Activated T-cell treated with anti-CD3 and anti-CD28 coated beads, Interleukin-2, amount 50 U/mL, for 1 hour (primary cell): ENCODE data around the gene SNRPE.
"Not testable (repeated sequence)": the region's sequence is repeated elsewhere in the genome, so short reads cannot be mapped to it uniquely, and the experiment has no call there.

ENCODE experiments used
- DNase-seq: peaks from one replicate; pipeline ENCODE4 v3.0.0-alpha.2; 2020

Gene SNRPE

DNA sequence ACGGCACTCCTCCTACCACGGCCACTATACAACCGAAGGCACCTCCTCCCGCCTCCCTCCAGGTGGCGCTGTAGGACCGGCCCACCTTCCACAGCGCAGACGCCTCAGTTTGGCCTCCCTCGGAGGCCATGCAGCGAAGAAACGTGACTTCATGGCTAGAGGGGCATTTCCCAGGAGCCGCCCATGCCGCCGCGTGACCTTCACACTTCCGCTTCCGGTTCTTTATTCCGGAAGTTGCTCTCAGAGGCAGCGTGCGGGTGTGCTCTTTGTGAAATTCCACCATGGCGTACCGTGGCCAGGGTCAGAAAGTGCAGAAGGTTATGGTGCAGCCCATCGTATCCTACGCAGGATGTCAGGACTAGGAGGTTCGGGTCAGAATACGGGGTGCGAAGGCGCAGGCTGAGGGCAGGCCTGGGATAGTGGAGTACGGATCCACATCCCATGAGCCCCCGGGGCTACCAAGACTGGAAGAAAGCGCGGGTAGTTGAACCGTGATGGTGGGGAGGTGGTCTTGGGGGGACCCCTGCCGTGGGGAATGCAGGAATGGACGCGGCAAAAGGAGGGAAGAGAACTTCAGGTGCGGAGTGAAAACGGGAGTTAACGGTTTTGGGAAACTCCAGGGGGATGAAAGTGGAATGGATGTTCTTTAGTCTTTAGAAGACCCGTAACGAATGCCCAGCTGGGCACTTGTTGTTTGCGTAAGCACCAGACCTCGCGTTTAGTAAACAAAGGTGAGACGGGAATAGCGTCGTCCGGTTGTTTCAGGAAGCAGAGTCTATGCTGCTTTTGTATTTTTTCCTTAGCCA lies at the start of gene SNRPE:
SNRPE (plus strand) TSS at position 221 of the 806 bp plus-strand sequence; CDS start at position 282, 61 bp downstream.
- peak; percentile 94 for DNase-seq

GRCh38 chr1:203813581-203814341 lies 47.6 kb upstream of the SNRPE start:
- no peak for DNase-seq

- DNase-seq, result no peak
Observed at GRCh38 chr1:203818399-203818798, 43.0 kb upstream of the SNRPE start.

GRCh38 chr1:203823306-203823705 lies 38.1 kb upstream of the SNRPE start:
- DNase-seq, result no peak

DNA sequence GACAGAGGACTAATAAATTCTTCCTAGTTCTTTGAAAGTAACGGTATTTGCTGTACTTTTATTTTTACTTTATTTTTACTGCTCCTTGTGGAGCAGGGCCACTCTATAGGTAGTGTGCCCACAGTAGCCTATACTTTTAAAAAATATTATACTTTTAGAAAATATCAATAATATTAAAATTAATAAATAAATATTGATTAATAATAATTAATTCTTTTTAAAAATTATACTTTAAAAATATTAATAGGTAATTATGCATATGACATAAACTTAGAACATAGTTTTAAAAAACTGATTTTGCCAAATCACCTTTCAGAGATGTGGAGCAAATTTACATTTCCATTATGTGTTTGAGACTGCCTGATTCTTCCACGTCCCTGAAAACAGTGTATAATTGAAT lies 35.2 kb upstream of the SNRPE start:
- DNase-seq, result no peak

DNA sequence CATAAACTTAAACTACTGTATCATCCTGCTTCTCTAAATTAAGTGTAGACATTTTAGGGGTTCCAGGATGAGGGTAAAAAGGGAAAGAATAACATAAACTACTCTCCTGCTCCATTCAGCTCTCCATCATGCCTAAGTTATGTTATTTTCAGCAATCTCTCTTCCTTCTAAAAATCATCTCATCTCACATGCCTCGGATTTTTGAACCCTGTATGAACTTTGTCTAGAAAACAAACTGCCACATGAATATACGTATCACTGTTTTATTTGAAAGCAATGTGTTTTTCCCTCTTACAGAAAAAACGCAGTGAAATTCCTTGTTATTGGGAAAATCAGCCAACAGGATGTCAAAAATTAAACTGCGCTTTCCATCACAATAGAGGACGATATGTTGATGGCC lies 33.4 kb upstream of the SNRPE start:
- no peak for DNase-seq

- no peak for DNase-seq
Observed at GRCh38 chr1:203828503-203828902, 32.9 kb upstream of the SNRPE start.

GRCh38 chr1:203829247-203829646 lies 32.2 kb upstream of the SNRPE start:
- not testable (repeated sequence) for DNase-seq

- no peak for DNase-seq
Observed at GRCh38 chr1:203835476-203835875, 25.9 kb upstream of the SNRPE start.

- DNase-seq, result no peak
Observed at GRCh38 chr1:203839081-203839480, 22.3 kb upstream of the SNRPE start.

DNA sequence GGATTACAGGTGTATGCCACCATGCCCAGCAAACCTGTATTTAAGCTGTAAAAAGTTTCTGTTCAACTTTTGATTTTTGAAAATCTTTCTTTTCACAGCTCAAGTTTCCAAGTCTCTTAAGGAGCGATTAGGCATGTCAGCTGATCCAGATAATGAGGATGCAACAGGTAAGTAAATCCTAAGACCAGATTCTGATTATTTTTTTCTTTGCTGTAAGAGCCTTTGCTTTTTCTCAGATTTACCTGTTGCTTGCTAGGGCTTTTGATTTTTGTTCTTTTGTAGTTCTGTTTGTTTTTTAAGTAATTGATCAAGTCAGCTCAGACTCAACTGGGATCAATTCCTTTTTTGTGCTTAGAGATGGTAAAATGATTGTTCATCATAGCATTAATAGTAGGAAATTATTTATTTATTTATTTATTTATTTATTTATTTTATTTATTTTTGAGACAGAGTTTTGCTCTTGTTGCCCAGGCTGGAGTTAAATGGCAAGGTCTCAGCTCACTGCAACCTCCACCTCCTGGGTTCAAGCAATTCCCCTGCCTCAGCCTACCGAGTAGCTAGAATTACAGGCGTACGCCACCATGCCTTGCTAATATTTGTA lies 21.1 kb upstream of the SNRPE start:
- no peak for DNase-seq

- DNase-seq, result no peak
Observed at GRCh38 chr1:203842559-203842876, 18.9 kb upstream of the SNRPE start.

DNA sequence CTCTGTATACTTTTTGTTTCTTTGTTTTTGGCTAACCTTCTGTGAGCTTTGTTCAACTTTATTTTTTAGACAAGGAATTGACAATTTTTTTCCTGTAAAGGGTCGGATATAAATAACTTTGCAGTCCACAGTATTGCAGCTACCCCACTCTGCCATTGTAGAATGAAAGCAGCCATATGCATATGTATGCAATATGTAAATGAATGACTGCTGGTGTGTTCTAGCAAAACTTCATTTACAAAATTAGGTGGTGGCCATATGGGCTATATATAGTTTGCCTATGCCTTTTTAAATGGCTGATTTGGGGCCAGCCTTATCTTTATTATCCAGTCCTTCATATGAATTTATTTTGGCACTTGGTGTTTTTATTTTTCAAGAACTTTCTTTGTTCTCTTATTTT lies 18.0 kb upstream of the SNRPE start:
- DNase-seq, result no peak

DNA sequence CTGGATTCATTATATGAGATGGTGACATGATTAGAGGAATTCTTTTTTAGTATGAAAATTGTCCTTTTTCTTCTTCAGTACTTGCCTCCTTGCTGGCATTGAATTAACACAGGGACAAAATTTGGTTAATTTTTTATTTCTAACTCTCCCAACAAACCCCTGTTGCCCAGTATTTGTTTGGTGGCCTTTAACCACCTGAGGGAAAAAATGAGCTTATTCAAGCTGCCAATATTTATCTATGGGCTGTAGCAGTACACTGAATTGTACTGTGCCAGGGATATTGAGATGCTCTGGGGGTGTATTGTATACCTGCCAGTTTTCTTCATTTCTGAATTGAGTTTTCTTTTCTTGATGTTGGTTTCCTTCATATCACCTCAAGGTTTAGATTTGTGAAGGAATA lies 8.3 kb upstream of the SNRPE start:
- DNase-seq, result not testable (repeated sequence)

DNA sequence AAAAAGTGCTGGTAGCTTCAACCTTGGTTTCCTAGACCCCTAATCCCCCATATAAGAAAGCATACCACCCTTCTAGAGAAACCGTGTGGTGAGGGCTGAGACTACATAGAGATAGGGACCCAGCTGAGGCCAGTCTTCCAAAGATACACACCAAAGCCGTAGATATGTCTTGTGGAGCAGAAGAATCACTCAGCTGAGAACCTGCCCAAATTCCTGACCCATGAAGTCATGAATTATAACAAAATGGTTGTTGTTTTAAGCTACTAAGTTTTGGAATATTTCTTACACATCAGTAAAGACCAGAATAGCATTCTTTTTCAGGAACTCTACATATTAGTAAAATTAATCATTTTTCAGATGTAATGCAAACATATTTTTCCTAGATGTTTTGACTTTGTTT lies 3.3 kb upstream of the SNRPE start:
- no peak for DNase-seq

GRCh38 chr1:203858975-203859374 lies 2.4 kb upstream of the SNRPE start:
- no peak for DNase-seq

- no peak for DNase-seq
Observed at GRCh38 chr1:203860396-203861025, 888 bp upstream of the SNRPE start.

DNA sequence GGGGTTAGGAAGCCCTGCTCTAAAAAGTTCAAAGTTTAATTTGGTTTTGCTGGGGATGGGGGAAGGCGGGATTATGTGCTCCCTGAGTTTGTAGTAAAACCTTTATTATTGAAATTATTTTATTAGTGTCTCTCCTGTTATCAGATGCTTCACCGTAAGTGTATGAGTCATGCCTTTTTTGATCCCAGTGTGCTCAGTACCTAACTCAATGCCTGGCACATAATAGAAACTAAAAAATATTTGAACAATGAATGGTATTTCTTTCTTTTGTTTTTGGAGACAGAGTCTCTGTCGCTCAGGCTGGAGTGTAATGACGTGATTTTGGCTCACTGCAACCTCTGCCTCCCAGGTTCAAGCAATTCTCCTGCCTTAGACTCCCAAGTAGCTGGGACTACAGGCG lies 6.4 kb downstream of the SNRPE start:
- no peak for DNase-seq

- DNase-seq, result no peak
Observed at GRCh38 chr1:203870245-203870644, 8.8 kb downstream of the SNRPE start.

DNA sequence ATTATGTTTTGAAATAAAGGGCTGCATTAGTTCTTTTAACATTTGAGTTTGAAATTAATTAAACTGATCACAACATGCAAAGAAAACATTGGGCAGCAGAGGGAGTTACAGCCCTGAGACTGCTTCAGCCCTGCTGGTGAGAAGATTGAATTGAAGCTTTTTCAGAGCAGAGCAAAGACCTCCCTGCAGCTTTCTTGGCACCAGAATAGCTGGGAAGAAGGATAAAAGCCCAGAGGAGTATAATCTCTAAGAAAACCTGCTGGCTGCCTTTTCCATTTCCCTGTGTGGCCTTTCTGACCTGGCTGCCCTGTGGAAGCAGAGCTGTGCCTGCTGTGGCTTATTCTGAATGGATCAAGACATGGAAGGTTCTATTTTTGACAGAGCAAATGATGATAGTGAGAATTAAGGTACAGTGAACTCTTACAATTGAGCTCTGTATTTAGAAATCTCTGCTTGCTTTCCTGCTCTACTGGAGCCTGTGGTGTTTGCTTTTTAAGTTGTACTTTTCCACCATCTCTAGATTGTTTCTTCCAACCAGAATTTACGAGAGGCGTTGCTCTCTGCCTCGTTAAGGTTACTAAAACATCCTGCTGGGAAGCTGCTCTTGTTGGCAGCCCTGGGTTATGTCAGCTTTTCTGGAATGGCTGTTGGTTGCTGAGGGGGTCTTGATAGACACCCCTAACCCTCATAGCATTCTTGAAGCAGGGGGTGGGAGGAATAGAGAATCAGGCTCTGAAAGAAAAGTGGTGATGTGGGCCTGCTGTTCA lies 9.9 kb downstream of the SNRPE start:
- no peak for DNase-seq

GRCh38 chr1:203873094-203873493 lies 11.7 kb downstream of the SNRPE start:
- no peak for DNase-seq

DNA sequence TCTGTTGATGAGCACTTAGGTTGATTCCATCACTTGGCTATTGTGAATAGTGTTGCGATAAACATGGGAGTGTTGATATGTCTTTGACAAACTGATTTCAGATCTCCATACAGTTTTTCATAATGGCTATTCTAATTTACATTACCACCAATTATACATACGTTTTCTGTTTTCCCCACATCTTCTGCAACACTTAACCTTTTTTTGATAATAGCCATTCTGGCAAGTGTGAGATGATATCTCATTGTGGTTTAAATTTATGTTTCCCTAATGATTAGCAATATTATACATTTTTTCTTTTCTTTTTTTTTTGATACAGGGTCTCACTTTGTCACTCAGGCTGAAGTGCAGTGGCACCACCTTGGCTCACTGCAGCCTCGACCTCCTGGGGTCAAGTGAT lies 17.0 kb downstream of the SNRPE start:
- no peak for DNase-seq

- DNase-seq, result no peak
Observed at GRCh38 chr1:203880606-203881005, 19.2 kb downstream of the SNRPE start.
